ENCODE data around the gene MAP3K4.

- no peak for TF ChIP-seq POLR2A (IDR thresholded peaks at IDR 0.05)
- no peak for TF ChIP-seq POLR2AphosphoS5 (IDR thresholded peaks at IDR 0.05)
These were observed 97.2 kb downstream of the MAP3K4 start for GRCh38 chr6:161088676-161089328.

All from breast epithelium (tissue), 3 donors.